Inferior parietal cortex (tissue), 1 donor: Measurements from ENCODE around the gene SH2D7.
A peak's percentile ranks its signal among the peaks of the same experiment; 100 is the strongest.
"Not testable (repeated sequence)": the region's sequence is repeated elsewhere in the genome, so short reads cannot be mapped to it uniquely, and the experiment has no call there.

Experiments used
- DNase-seq: peaks from one replicate; pipeline ENCODE4 v3.0.0-alpha.2; 2016; ENCODE audit errors: extremely low spot score

SH2D7 gene

GRCh38 chr15:78139578-78139977, 47.2 kb downstream of the SH2D7 start:
- no peak for DNase-seq

DNA sequence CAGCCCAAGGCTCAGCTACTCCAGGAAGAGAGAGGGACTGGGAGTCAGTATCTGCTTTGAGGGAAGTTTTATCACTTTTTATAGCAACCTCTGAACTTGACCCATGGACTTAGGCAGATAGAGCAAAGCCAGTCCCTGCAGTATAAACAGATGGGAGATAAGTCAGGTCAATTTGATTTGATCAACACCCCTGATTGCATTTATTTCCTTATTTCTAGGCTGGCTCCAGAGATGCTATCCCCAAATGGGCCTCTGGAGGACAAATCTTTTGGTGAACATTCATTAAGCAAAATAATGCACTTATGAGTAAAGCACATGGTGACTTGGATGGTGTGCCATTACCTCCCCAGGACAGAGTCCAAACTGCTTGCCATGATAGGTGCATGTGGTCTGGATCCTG, 47.9 kb downstream of the SH2D7 start:
- DNase-seq: no peak

GRCh38 chr15:78142332-78142731, 50.0 kb downstream of the SH2D7 start:
- DNase-seq: no peak

DNA sequence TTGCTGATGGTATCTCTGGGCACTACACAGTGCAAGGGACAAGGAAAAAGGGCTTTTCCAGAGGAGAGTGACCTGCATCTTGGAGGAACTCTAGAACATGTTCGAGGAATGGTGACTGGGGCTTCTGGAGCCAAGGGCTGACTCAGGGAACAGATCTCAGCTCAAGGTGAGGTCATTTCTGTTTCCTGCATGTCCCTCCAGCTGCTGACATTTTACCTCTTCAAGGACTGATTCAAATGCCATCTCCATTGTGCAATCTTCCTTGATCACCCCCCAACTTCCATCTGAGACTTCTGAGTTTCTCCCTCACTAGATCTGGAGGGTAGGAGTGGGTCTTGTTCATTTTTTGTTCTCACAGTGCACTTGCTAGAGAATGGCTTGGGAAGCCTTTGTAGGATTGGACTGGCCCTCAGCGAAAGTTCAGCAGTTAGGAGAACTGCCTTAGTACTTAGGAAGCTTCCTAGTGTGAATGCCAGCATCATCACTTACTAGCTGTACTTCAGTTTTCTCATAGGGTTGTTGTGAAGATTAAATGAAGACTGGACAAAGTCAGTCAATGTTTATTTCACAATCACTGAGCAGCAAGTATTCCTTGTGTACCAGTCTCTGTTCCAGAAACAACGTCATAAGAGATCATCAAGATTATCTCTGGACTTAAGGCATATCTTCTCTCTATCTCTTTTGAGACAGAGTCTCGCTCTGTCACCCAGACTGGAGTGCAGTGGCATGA, 54.2 kb downstream of the SH2D7 start:
- DNase-seq: no peak

- DNase-seq: no peak
Measured at GRCh38 chr15:78147566-78147965, 55.2 kb downstream of the SH2D7 start.

DNA sequence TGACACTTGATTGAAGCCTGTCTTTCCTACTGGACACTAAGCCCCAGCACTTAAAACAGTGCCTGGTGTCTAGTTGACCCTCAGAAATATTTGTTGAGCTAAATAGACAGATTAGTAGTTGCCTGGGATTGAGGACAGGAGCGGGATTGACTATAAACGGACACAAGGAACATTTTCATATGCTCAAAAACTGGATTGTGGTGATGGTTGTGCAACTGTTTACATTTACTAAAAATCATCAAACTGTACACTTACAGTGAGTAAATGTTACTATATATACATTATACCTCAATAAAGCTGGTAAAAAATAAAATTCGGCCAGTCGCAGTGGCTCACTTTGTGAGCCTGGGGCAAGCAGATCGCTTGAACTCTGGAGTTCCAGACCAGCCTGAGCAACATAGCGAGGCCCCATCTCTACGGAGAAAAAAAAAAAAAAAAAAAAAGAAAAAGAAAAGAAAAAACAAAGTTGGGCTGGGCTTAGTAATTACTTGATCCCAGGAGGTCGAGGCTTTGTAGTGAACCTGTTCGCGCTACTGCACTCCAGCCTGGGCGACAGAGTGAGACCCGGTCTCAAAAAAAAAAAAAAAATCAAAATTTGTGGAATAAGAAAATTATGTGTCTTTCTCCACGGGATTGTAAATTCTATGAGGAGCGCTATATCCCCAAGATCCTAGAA, 56.2 kb downstream of the SH2D7 start:
- no peak for DNase-seq

- peak; percentile 96 for DNase-seq
Measured at GRCh38 chr15:78149068-78149804, 56.9 kb downstream of the SH2D7 start, which contains the start of gene IDH3A. TSS of gene IDH3A (plus strand) at chr15:78149362. CDS start at chr15:78149404, 42 bp downstream.

GRCh38 chr15:78149805-78150751, 57.7 kb downstream of the SH2D7 start:
- peak; percentile 40 for DNase-seq

- not testable (repeated sequence) for DNase-seq
Measured at GRCh38 chr15:78151075-78151474, 58.7 kb downstream of the SH2D7 start.
